Panc1 (cell line): ENCODE data around the gene TSR3.

Experiments used
- POLR2AphosphoS5 ChIP-seq: IDR thresholded peaks from 2 replicates; pipeline ENCODE4 v1.6.1; 2012; ENCODE audit warnings: mild to moderate bottlenecking, low read depth, low read length, moderate library complexity
- TF ChIP-seq, protein P1 (sequence below): fragments of 450-650 bp; IDR thresholded peaks from 2 replicates; pipeline ENCODE4 v1.5.1; 2017; ENCODE audit warnings: mild to moderate bottlenecking

DNA sequence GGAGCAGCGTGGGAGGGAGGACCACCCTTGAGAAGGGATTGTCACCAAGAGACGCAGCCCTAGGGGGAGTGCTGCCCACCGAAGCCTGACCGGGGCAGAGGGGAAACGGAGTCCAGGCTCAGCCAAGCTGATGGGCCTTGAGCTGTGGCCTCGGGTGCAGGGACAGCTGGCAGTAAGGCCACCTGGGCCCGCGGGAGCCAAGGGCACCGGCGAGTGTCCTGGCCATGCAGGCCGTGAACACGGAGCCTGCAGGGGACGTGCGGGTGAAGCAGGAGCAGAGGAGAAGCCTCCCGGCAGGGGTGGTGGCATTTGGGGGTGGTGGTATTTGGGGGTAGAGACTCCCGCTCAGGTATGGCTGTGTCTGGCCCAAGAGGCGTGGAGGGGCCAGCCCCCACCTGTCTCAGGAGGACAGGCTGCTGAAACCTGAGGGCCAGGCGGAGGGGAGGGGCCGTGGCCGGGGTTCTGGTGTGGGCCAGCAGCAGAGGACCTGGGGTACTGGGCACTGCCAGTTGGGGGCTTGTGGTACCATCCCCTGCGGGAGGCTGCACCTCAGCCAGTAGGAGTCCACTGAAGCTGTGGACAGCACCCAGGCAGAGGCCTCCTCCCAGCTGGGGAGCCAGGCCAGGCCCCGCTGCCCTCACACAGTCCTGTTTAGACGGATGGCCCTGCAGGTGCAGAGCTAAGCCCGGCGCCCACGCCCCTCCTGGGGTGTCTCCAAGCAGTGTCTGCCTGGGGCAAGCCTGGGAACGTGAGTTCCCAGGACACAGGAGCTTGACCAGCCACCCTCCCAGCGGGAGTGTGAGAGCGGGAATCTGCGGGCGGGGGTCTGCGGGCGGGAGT lies 4.6 kb upstream of the TSR3 start:
- TF ChIP-seq, protein P1, sequence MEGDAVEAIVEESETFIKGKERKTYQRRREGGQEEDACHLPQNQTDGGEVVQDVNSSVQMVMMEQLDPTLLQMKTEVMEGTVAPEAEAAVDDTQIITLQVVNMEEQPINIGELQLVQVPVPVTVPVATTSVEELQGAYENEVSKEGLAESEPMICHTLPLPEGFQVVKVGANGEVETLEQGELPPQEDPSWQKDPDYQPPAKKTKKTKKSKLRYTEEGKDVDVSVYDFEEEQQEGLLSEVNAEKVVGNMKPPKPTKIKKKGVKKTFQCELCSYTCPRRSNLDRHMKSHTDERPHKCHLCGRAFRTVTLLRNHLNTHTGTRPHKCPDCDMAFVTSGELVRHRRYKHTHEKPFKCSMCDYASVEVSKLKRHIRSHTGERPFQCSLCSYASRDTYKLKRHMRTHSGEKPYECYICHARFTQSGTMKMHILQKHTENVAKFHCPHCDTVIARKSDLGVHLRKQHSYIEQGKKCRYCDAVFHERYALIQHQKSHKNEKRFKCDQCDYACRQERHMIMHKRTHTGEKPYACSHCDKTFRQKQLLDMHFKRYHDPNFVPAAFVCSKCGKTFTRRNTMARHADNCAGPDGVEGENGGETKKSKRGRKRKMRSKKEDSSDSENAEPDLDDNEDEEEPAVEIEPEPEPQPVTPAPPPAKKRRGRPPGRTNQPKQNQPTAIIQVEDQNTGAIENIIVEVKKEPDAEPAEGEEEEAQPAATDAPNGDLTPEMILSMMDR: no peak
- TF ChIP-seq POLR2AphosphoS5: no peak
